GM19455 (cell line): Measurements from ENCODE around the gene MIPEP.
"Not testable (repeated sequence)": the region's sequence is repeated elsewhere in the genome, so short reads cannot be mapped to it uniquely, and the experiment has no call there.

Source experiments
- ATAC-seq: cut with Tn5 transposase; IDR thresholded peaks from one replicate; pipeline ENCODE4 v1.9.1; 2021; ENCODE audit not compliant: unreplicated experiment

MIPEP gene

GRCh38 chr13:23751195-23751594, 138.0 kb downstream of the MIPEP start:
- peak; percentile 62 for ATAC-seq

- no peak for ATAC-seq
Observed at GRCh38 chr13:23750383-23751121, 138.6 kb downstream of the MIPEP start.

- no peak for ATAC-seq
Observed at GRCh38 chr13:23749288-23749873, 139.8 kb downstream of the MIPEP start.

GRCh38 chr13:23748109-23748990, 140.8 kb downstream of the MIPEP start:
- no peak for ATAC-seq

GRCh38 chr13:23746141-23746540, 143.1 kb downstream of the MIPEP start:
- not testable (repeated sequence) for ATAC-seq

GRCh38 chr13:23744315-23744714, 144.9 kb downstream of the MIPEP start:
- ATAC-seq, result no peak

- ATAC-seq, result no peak
Observed at GRCh38 chr13:23743278-23744076, 145.7 kb downstream of the MIPEP start.

GRCh38 chr13:23741879-23742510, 147.2 kb downstream of the MIPEP start:
- no peak for ATAC-seq

- no peak for ATAC-seq
Observed at GRCh38 chr13:23740002-23740401, 149.2 kb downstream of the MIPEP start.

GRCh38 chr13:23739596-23739995, 149.6 kb downstream of the MIPEP start:
- no peak for ATAC-seq

- ATAC-seq, result no peak
Observed at GRCh38 chr13:23736541-23736940, 152.7 kb downstream of the MIPEP start.

GRCh38 chr13:23735329-23735728, 153.9 kb downstream of the MIPEP start:
- ATAC-seq, result no peak

GRCh38 chr13:23731709-23732108, 157.5 kb downstream of the MIPEP start:
- no peak for ATAC-seq

GRCh38 chr13:23730251-23730650, 158.9 kb downstream of the MIPEP start:
- ATAC-seq, result no peak

- ATAC-seq, result no peak
Observed at GRCh38 chr13:23729531-23729930, 159.7 kb downstream of the MIPEP start.

GRCh38 chr13:23728807-23729206, 160.4 kb downstream of the MIPEP start:
- ATAC-seq, result no peak

- no peak for ATAC-seq
Observed at GRCh38 chr13:23725922-23726321, 163.3 kb downstream of the MIPEP start.

GRCh38 chr13:23724196-23724970, 164.8 kb downstream of the MIPEP start:
- ATAC-seq, result no peak

GRCh38 chr13:23723471-23723870, 165.7 kb downstream of the MIPEP start:
- ATAC-seq, result no peak
